Epithelial cell of proximal tubule (primary cell): ENCODE data around the gene ARHGDIA. TPM values are rescaled to one million over a fixed set of nuclear protein-coding genes. Genes with fewer than 3 reads are reported as not detected.
A peak's percentile ranks its signal among the peaks of the same experiment; 100 is the strongest.

Experiments used
- DNase-seq: peaks from one replicate; pipeline ENCODE4 v3.0.0-alpha.2; 2011; ENCODE audit warnings: low read depth
- H3K4me3 ChIP-seq: 2 replicates; pipeline ENCODE4 v1.5.1; 2011; ENCODE audit warnings: low read depth, mild to moderate bottlenecking, low read length
- CTCF ChIP-seq: conservative IDR thresholded peaks from 2 replicates; pipeline ENCODE4 v1.5.1; 2012; ENCODE audit warnings: low read depth, mild to moderate bottlenecking, low read length
- total RNA-seq: library from RNA; depleted of rRNA; stranded (reverse); fragments of >200 nt; gene quantifications from 2 replicates; pipeline ENCODE4 v1.2.3, GENCODE V29; 2015

ARHGDIA gene
- total RNA-seq, 1 donor from 2014 or later, result 272 TPM

- no peak for DNase-seq
- no peak for TF ChIP-seq CTCF
- H3K4me3 ChIP-seq, result peak overlapping the region; percentile 77
These were observed 39.1 kb downstream of the ARHGDIA start for GRCh38 chr17:81831957-81832607.

DNA sequence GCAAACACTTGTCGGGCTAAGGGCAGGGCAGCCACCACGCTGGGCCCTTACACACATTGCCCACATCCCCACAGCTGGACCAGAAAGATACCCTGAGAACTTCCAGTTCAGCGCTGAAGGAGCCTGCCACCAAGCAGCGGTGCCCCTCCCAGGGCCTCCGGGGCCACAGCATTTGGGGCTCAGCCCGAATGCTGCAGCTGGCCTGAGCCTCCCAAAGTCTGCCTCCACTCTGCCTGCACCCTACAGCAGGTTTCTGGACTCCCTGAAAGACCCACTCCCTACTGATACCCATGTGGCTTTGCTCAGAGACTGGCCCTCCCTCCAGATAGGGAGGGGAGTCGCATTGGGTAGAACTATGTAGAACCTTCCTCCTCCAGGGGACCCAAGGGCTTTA is 39.6 kb downstream of the ARHGDIA start:
- no peak for DNase-seq
- no peak for TF ChIP-seq CTCF
- peak overlapping the region; percentile 77 for H3K4me3 ChIP-seq

GRCh38 chr17:81829858-81830257 is 41.3 kb downstream of the ARHGDIA start:
- no peak for TF ChIP-seq CTCF
- H3K4me3 ChIP-seq, result no peak overlapping the region
- no peak for DNase-seq

DNA sequence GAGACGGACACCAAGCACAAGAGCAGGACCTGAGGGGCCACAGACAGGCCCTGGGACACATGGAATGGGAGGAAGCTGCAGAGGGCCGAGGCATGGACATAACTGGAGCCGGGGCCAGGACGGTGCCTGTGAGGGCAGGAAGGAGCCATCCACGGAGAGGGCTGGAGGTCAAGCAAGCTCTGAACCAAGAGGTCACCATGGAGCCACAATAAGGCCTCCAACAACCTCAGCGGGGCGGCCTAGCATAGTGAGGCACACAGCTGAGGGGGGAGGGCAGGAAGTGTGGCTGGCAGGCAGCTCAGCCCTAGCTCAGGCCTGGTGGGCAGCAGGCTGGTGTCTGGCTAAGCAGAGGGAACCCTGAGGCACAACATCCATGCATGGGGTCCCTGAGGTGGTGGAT is 42.5 kb downstream of the ARHGDIA start:
- no peak for DNase-seq
- no peak for TF ChIP-seq CTCF
- H3K4me3 ChIP-seq, result no peak overlapping the region

DNA sequence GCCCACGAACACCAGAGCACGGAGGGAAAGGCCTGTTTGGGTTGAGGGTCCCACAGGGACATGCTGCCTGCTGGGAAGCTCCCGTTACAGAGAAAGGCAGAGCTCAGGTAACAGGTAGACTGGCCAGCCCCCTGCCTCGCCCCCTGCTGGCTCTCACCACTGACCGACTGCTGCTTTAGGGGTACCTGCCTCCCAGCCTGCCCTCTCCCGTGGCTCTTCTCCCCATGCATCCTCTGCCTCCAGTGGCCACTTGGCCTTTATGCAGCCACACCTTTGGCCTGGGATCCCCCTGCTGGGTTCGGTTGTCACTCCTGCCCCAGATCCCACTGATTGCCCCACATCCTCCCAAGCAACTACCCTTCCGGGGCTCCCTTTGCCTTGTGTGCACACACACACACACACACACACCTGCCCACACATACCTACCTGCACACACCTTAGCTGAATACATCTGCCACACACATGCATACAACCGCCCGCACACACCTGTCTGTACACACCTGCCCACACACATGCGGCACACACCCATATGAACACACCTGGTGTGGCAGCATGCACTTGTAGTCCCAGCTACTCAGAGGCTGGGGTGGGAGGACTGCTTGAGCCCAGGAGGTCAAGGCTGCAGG is 45.2 kb downstream of the ARHGDIA start:
- DNase-seq, result no peak
- no peak for TF ChIP-seq CTCF
- H3K4me3 ChIP-seq, result no peak overlapping the region

DNA sequence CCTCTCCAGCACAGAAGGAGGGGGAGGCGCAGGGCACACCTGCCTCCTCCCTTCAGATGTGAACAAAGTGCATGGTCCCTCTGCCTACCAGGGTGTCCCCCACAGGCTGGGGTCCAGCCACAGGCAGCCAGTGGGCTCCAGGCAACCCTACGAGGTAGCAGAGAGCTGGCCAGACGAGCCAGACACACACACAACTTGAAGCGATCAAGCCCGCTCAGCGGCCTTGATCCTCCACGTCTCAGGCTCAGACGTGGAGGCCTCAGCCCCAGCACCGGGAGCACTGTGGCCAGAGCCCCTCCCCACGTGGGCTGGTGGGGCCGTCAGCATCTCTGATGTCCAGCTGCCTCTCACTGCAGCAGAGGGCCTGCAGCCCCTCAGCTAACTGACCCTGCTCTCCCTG is 46.5 kb downstream of the ARHGDIA start:
- no peak for TF ChIP-seq CTCF
- no peak overlapping the region for H3K4me3 ChIP-seq
- DNase-seq, result no peak
